ENCODE measurements around the gene IGDCC3.

IGDCC3 gene

DNA sequence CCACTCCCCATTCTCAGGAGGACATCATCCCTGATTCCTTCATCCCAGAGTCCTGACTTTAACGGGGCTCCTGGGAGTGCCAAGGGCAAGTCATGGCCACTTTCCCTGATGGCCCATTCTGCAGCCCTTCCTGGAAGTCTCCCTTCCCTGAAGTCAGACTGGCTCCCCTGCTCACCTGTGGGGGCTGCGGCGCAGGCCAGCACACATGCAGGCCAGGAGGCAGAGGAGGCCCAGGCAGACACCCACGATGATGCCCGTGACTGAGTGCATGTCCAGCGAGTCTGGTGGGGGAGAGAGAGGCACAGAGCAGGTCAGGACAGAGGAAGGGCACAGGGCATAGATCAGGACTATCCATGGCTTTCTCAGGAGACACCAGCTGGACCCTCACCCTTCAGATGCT lies 8.6 kb upstream of the IGDCC3 start:
- no peak for DNase-seq

DNA sequence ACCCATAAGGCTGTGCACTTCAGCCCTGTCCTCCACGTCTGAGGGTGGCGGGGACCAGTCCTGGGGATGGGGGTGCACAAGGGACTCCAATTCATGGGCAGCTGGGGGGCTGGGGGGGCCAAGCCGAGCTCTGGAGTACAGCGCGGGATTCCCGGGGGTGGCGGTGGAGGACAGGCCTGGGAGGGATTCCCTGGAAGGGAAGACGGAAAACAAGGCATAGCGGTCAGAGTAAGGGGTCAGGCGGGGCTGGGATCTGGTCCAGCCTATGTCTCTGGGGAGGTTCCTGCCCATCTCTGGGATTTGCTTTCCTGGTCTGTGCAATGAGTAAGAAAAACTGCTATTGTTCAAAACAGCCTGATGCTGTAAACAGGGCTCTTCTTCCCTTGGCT lies 8.1 kb upstream of the IGDCC3 start:
- DNase-seq: no peak

DNA sequence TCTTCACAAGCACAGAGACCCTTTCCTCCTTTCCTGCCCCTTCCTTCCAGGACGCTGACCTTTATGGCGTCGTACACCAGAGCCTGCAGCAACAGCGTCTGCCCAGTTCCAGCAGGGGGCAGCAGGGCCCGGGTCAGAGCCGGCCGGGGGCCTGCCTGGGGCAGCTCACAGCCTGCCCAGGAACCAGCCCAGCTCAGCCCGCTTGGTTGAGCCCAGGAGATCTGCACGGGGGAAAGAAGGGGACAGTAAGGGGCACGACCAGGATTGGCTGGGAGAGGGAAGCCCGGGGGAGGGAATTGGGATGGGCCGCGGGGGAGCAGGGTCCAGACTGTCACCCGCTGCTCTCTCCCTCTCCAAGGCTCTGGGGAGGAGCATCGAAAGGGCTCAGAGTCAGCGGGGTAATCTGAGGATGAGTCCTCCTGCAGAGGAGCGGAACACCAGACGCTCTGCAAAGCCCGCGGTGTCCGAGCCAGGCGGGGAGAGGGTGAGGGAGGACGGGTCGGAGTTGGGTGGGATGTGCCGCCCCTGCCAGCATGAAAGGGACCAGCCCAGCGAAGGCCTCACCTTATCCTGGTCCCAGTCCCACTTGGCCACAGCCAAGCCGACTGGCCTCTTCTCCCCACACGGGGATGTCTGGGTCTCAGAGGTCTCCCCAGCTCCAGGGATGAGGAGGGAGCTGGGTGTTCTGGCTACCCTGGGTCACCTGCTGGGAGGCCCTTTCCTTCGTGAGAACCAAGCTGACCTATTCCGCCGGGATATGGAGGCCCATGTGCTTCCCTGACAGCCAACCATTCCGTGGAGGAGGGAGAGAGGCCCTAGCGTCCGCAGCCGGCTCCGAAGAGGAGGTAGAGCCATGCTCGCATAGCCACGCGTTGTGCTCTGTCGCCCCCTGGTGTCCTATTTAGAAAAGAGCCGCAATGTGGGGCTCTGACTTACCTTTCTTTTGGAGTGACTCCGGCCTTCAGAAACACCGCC lies 7.4 kb upstream of the IGDCC3 start:
- DNase-seq: peak; percentile 84 to 96 (median 89)

DNA sequence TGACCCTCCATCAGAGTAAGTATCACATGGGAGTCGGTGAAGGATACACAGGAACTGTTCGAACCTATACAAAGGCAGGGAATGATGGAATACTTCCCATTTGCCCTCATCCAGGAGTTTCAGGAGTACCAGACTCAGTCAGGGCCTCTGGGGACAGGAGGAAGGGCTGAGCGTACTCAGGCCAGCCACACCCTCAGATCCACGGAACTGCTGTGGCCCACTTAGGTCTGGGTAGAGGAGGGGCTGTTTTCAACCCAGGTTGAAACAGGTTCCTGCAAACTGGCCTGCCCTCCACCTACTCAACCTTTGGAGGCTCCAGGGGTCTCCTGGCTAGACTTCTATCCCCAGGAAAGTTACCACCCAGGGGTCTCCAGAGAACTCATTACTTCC lies 6.7 kb upstream of the IGDCC3 start:
- DNase-seq: no peak

DNA sequence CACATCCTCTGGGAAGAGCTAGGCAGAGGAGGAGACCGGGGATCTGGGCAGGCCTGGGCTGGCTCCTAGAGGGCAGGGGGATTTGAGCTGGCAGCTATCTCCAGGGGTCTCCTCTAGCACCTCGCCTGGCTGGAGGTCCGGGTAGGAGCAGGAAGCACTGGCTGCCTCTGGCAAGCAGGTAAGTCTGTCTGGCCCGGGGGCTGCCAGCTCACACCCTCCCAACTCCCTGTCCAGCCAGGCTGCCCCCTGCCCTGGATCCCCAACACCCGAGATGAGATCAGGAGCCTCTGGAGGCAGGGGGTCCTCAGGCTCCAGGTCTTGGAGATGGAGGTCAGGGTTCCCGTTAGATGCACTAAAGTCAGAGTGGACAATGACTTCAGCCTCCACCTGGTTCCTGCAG lies 6.2 kb upstream of the IGDCC3 start:
- DNase-seq: no peak

DNA sequence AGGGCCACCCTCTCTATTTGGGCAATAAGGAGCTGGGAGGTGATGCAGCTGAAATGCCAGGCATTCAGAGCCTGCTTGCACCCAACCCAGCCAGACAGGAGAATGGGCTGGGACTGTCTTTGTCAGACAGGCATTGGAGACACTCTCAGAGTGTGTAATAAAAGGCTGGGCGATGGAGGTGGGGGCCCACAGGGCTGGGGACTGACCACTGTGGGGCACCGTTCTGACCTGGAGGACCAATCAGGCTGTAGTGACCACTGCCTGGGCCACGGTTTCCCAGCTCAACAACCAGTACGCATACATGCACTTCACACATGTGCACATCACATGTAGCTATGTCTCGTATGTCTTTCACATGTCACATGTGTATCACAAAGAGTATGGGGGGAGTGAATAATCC lies 5.7 kb upstream of the IGDCC3 start:
- DNase-seq: no peak

DNA sequence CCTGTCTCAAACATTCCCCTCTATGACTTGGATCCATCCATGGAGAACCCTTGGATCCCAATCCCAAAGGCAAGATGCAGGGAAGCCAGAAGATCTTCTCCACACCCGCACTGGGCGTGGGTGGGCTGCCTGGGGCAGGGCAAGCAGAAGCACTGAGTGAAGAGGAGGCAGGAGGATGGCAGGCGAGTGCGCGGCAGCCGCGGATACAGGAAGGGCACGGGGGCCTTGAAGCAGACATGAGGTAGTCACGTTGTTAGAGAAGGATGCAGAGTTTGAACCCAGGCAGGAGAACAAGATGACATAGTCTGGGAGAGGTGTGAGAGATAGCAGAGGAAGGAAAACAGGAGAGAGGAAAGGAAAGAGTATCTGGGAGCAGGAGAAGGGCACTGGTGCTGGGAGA lies 5.1 kb upstream of the IGDCC3 start:
- DNase-seq: no peak

DNA sequence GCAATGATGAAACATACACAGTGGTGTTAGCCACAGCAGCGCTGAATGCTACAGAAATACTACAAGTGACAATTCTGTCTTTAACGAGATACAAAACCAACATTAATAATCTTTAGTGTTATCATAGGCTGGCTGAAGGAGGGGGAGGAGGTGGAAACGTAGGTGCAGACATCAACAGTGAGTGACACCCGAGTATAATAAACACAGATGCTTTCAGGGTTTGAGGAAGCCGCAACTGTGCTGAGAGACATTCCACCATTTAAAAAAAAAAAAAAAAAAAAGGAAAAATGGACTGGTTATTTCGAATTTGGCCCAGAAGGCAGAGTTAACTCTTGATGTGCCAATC lies 4.3 kb upstream of the IGDCC3 start:
- peak in 1 of 3 experiments; percentile 32 for DNase-seq

DNA sequence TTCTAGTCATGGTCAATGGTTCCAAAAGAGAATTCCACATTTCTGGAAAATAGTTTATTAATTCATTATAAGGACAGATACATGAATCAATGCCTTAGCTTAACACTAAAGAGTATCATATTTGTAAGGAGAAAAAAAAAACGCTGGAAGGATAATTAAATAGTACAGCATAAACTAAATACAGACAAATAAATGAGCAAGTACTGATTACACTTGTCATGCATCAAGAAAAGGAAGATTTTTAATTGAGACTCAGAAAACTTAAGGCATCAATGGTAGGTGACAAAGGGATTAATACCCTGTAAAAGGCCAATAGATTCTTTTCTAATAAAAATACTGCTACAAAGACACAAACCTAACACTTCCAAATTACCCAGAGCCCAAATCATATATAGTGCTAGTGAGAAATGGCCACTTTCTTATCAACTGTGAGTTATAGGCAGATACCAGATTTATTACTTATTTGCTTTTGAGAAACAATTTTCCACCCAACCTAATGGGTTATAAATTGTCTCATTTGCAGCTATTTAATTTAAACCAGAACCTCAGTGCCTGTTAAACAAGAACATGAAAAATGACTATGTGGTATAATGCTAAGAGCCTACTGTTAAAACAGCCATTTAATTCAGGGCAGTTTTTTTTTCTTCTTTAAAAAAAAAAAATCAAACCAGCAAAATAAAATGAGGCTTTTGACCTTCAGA lies 3.8 kb upstream of the IGDCC3 start:
- DNase-seq: no peak

DNA sequence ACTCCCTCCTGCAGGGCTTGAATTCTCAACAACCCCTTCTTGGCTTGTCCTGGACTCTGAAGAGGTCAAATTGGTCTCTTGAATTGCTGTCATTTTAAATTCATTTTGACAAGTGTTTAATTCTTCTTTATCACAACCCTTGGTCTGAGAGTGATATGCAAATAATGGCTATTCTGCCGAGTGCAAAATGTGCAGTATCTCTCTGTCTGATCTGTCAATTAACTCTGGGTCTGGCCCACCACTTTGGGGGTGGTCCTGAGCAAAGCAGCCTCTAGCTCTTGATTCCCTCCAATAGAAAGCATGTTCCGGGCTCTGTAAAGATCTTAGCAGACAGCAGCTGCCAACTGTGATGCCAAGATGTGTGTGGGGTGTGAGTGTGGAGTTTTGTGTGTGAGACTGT lies 2.2 kb upstream of the IGDCC3 start:
- DNase-seq: no peak

DNA sequence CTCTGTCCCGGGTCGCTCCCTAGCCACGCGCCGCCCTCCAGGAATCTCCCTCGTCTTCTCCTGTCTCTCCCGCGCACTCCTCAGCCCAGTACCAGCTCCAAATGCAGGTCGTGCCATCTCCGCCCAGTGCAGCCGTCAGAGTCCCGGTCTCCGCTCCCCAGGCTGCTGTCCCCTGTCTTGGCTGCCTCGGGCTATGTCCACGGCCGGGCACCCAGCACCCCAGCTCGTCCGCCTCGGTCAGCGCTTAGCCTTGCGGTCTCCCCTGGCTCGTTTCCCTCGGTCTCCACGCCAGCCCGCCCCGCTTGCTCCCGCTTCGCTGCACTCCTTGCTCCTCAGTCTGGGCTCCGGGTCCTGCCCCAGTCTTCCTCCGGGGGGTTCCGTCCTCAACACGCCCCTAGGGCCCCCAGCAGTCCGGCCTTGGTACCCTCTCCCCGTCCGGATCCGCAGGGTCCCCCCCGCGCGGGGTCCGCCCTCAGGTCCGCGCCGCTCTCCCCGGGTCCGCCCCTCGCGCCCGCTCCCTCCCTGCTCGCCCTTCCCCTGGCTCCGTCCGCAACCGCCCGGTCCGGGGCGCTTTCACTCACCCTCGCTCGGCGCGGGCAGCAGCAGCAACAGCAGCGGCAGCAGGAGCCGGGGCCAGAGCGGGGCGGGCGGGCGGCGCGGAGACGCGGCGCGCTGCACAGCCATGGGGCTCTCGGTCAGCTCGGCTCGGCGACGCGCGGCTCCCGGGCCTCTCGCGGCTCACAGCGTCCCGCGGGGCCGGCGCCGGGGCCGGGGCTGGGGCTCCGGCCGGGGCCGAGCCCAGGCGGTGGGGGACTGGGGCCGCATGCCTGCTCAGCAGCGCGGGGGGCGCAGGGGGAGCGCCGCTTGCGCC lies 462 bp downstream of the IGDCC3 start:
- DNase-seq: peak; percentile 2 to 67 (median 63)

DNA sequence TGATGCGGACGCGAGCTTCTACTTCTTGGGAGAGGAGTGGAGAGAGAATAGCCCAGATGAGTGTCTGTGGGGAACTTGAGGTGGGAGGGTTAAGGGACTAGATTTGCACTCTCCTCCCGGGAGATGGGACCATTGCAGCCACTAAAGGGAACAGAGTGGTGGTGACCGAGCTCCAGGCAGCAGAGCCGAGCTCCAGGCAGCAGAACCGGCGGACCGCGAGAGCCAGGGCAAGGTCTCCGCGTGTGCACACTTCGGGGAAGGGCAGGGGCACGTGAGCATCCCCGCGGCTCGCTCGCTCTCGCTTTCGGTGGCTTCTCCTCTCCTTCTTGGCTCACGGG lies 1.1 kb downstream of the IGDCC3 start:
- DNase-seq: peak in 2 of 3 experiments; percentile 62 to 67

DNA sequence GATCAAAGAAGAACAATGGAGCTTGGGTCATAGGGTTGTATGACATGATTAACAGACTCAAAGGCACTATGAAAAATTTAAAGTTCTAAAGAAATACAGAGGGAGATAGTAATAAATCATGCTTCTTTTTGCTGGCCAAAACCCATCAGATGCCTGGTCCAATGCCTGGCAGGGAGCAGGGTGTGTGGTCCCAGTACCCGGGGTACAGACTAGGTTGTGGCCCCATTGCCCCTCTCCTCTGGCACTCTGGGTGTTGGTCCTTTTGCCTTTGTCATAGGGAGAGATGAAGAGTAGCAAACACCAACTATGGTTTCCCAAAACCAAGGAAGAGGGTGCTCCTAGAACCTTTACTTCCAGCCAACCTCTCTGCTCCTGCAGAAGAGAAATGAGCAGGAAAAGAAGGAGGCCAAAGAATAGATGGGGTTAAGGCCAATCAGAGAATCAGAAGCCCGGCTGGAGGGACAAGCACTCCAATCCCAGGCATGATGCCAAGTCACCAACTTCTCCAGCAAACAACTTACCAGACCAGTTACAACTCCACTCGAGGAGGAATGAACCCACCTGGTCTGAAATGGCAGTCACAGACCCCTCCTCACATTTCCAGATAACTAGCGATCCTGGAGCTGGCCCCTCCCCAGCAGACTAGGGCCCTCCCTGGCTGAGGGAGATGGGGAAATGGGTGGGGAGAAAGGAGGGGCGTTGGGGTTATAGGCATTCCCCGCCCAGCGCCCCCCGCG lies 1.8 kb downstream of the IGDCC3 start:
- DNase-seq: peak in 1 of 3 experiments; percentile 35

DNA sequence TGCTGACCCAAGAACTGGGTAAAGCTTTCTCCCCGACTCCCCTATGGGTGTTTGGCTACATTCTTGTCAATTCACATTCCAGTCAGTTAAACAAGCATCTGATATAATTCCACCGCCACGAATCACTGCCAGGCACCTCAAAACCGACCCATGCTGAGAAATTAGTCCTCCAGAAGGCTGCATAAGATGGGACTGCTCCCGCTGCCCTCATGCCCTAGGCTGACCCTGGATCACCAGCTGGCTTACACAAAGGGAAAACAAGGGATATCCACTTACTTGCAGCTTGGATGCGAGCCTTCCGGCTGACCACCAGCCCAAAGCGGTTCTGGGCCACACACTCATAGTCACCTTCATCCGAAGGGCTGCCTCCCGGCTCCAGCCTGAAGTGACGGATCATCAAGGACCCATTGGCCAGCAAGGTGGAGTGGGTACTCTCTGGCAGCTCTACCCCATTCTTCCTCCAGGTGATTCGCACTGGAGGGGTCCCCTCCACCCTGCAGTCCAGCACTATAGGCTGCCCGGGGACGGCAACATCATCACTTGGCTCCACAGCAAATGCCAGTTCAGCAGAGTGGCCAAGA lies 2.9 kb downstream of the IGDCC3 start:
- DNase-seq: no peak

DNA sequence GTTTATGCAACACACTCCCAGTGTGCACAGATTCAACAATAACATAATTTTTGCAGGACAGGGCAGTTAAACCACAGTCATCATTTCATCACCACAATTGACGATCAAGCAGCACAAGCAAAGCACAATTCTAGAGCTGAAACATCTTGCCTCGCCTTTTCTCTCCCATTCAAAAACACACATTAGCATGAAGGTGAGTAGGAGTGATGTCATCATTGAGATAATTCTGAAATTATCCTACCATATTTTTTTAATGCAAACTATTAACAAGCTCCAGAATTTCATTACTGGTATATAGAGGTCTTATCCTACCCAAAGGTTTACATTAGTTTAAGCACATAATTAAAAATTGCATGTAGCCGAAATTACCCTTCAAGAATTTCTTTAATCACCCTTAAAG lies 3.5 kb downstream of the IGDCC3 start:
- DNase-seq: no peak

DNA sequence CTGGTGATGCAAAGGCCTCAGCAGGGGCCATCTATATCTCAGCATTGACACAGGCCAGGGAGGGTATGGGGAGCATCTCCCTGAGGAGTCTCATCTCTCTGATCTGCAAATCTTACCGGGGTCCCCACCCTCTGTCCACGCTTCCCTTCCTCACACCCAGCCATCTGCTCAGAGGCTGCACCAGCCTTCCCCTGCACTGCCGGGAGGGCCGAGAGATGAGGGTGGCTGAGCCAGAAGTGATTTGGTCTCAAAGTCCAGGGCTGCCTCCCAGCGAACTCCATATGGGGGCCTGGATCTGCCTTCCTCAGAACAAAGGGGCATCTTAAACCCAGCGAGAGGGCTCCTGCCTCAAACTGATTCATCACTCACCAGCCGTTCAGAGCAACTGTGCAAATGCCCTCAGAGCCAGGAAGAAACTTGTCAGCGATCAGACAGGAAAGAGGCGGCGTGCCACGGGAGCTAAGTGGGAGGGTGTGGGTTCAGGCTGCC lies 4.6 kb downstream of the IGDCC3 start:
- DNase-seq: no peak

DNA sequence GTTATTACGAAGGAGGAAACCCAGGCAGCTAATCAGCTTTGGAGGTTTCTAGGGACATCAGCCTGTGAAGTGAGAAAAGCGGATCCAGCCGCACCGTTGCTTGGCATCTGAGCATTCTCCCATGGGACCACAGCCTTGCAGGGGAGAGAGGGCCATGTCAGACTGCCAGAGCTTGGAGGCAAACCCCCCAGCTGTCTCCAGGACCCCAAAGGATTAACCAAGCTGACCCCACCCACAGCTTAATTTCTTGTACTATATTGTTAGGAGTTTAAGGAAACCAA lies 5.1 kb downstream of the IGDCC3 start:
- DNase-seq: peak in 1 of 3 experiments; percentile 35

DNA sequence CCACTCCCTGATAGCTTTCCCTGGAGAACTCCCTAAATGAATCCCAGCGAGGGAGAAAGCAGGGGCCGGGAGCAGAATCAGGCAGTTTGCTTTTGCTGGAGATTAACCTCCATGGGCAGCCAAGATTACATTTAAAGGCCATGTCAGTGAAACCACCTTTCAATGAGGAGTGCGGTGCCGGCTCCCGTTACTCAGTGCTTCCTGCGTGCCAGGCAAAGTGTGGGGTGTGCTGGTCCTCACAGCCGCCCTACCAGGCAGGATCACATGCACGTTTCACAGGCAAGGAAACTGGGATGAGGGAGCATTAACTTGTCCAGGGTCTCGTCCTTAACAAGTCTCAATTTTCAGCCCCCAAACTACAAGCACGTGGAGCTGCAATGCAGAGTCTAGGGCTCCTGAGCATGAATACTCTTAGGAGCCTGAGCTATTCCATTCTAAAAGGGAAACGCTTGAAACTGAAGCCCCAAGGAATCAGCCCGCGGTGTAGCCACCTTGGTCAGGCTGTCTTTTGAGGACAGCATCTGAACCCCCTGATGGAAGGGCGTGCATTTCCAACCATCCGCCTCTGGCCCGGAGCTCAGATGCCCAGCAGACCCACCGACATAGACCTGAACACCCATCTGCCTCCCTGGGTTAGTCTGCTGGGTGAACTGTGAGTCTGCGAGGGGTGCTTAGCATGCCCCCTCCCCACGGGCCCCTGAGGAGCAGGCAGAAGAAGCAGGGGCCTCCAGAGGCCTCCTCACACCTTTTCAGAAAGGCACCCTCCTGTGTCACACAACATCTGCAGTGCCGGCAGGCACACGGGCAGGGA lies 5.6 kb downstream of the IGDCC3 start:
- no peak for DNase-seq

DNA sequence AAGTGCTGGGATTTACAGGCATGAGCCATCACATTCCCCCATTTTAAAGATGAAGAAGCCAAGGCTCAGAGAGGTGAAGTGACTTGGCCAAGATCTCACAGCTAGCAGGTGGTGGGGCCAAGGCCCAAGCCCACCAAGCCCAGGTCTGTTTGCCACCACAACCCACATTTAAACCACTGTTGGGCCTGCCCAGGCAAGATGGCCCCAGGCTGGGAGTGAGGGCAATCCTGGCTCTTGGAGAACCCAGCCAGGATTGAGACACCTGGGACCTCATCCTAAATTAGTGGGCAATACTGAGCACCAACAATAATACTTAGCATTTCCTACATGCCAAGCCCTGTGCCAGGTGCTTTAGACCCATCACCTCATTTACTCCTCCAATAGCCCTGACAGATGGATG lies 6.9 kb downstream of the IGDCC3 start:
- DNase-seq: no peak

DNA sequence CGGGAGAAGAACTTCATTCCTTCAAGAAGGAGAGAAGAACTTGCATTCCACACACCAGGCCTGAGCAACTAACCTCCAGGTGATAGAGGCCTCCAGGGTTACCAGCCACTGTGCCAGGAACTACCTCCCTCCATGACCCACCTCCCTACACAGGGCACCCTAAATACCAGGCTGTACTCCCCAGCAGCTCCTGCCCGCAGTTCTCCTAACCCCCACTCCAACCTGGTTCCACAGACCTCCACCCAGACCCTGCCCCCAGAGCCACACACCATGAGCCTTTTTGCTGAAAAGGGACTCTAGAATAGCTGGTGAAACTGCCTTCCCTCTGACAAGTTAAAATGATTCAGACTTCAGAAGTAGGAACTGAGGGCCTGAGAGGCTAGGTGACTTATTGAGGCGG lies 8.2 kb downstream of the IGDCC3 start:
- no peak for DNase-seq

DNA sequence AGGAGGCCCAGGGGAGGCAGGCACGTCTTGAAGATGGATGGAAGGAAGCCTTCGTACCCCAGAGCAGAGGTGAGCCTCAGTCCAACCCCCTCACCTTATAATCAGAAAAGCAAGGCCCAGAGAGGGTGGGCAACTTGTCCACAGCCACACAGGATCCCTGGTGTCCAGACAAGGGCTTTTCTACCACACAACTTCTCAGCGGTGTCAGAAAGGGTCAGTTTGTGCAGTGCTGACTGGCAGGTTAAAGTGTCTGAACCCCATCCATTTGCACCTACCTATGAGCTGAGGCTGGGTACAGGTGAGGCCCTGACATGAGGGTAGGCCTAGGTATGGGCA lies 8.6 kb downstream of the IGDCC3 start:
- DNase-seq: no peak
